Panc1 (cell line): Measurements from ENCODE around the gene PHKG2. TPM values are rescaled to one million over a fixed set of nuclear protein-coding genes. Genes with fewer than 3 reads are reported as not detected.

Source experiments
- ATAC-seq: fragments of 200-7000 bp; cut with Tn5 transposase; 2 replicates; pipeline ENCODE4 v1.9.1; 2020; ENCODE audit warnings: mild to moderate bottlenecking, moderate library complexity
- BruUV-seq: library from RNA; stranded (reverse); fragments of 400-500 nt; replicated peaks from 2 replicates; lab custom pipeline; 2021; lab: Mats Ljungman, UMichigan
- CTCF ChIA-PET: fragments of 300-600 bp; sonication (Branson Sonifier 250); formaldehyde crosslinking; loops from one replicate; lab custom pipeline; 2022; ENCODE audit warnings: antibody characterized with exemption; lab: Charles Lee
- POLR2A ChIA-PET: fragments of 300-600 bp; sonication (Branson Sonifier 250); formaldehyde crosslinking; loops from one replicate; lab custom pipeline; 2022; ENCODE audit warnings: antibody characterized with exemption; lab: Charles Lee
- DNase-seq: peaks from one replicate; pipeline ENCODE4 v3.0.0-alpha.2; 2010; ENCODE audit warnings: low read depth, low spot score
- H3K27ac ChIP-seq: 2 replicates; pipeline ENCODE4 v1.5.1; 2011; ENCODE audit warnings: mild to moderate bottlenecking, low read length, inconsistent platforms
- H3K27me3 ChIP-seq: fragments of 200-500 bp; sonication (Bioruptor generic); 2 replicates; pipeline ENCODE4 v1.6.0; 2014; ENCODE audit warnings: low read length, inconsistent platforms; ENCODE audit not compliant: control insufficient read depth, insufficient read depth
- H3K36me3 ChIP-seq: fragments of 200-500 bp; sonication (Bioruptor generic); 2 replicates; pipeline ENCODE4 v1.5.1; 2014; ENCODE audit warnings: inconsistent platforms, mild to moderate bottlenecking, low read length, moderate library complexity; ENCODE audit not compliant: control insufficient read depth, insufficient read depth
- H3K4me1 ChIP-seq: 2 replicates; pipeline ENCODE4 v1.5.1; 2011; ENCODE audit warnings: inconsistent platforms, mild to moderate bottlenecking, low read length, moderate library complexity; ENCODE audit not compliant: control insufficient read depth, insufficient read depth
- H3K4me3 ChIP-seq, 2 experiments: 2 replicates each; pipeline ENCODE4 v1.5.1; 2011 to 2012; ENCODE audit warnings: low read depth in 2 of 2, low read length in 2 of 2, mild to moderate bottlenecking in 2 of 2, inconsistent platforms in 1 of 2, moderate library complexity in 1 of 2
- H3K9me3 ChIP-seq: fragments of 200-500 bp; sonication (Bioruptor generic); 2 replicates; pipeline ENCODE4 v1.5.1; 2014; ENCODE audit warnings: low read depth, mild to moderate bottlenecking, inconsistent platforms, low read length, moderate library complexity; ENCODE audit not compliant: control insufficient read depth, insufficient read depth
- POLR2AphosphoS5 ChIP-seq: IDR thresholded peaks from 2 replicates; pipeline ENCODE4 v1.6.1; 2012; ENCODE audit warnings: mild to moderate bottlenecking, low read depth, low read length, moderate library complexity
- SIN3A ChIP-seq: IDR thresholded peaks from 2 replicates; pipeline ENCODE4 v1.6.1; 2012; ENCODE audit warnings: low read depth, mild to moderate bottlenecking, low read length, moderate library complexity, borderline replicate concordance; ENCODE audit not compliant: insufficient read depth
- TCF7L2 ChIP-seq: IDR thresholded peaks from 2 replicates; pipeline ENCODE4 v1.6.1; 2011; ENCODE audit warnings: mild to moderate bottlenecking, low read depth, low read length, inconsistent platforms
- in situ Hi-C: cut with HindIII; loops from 2 replicates; pipeline ENCODE4 v1.10.0; 2016; ENCODE audit warnings: low sequenced_read_pairs, low pct_unique_long_range_greater_than_20kb
- intact Hi-C: fragments of 100-400 bp; cut with micrococcal nuclease; formaldehyde crosslinking; loops from one replicate; pipeline ENCODE4 v1.10.0; 2022; ENCODE audit not compliant: unreplicated experiment
- total RNA-seq: library from RNA; stranded (reverse); gene quantifications from one replicate; pipeline ENCODE4 v1.2.1, GENCODE V29; 2021; ENCODE audit not compliant: unreplicated experiment
- TF ChIP-seq, protein P1 (sequence below), 2 experiments: IDR thresholded peaks; 2 replicates each; pipeline ENCODE4 v1.6.1; 2011 to 2012; ENCODE audit warnings: low read depth in 2 of 2, control low read depth in 1 of 2, low read length in 1 of 2, mild to moderate bottlenecking in 1 of 2, moderate library complexity in 1 of 2; ENCODE audit not compliant: insufficient read depth in 1 of 2
- TF ChIP-seq, protein P2 (sequence below): fragments of 450-650 bp; IDR thresholded peaks from 2 replicates; pipeline ENCODE4 v1.5.1; 2017; ENCODE audit warnings: mild to moderate bottlenecking

Gene PHKG2
- total RNA-seq, 1 experiment from 2014 or later: 43.1 TPM

DNA sequence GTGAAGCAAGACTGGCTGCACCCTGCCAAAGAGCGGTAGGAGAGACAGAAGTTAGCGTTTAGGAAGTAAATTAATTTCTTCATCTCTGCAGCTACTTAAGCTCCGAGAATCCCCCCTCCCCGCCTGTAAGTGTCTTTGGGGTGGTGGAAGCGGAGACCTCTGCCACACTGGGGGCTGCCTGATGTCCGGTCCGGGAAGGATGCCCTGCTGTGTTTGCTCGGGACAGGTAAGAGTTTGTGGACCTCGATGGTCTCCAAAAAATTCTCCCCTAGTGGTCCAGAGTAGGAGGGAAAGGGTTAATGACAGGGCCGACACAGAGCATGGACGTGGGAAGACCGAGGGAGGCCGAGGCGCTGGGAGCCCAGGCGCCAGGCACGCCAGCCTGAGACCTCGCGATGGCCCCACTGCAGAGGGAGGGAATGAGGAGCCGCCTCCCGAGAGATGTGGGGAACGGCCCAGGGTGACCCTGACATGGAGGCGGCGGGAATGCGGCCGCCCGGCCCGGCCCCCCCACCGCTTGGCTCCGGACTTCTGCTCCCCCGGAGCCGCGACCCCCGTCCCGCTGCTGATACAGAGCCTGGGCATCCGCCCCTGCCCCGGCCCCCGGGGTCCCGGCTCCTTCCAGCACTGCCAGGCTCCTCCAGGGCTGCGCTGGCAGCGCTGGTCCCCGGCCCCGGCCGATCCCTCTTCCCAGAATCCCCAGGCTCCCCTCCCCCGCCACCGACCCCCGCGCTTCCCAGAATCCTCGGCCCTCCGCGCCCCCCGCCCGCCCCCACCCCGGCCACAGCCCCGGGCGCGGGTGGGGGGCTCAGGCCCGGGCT is 38.1 kb downstream of the PHKG2 start:
- CTCF ChIA-PET: interaction anchor here (0.7 kb wide), 1 partner anchor 106 kb away, joined by 3 read pairs; no protein-coding TSS in a partner anchor
- BruUV-seq: no TSS peak
- H3K27ac ChIP-seq: peak overlapping the region; percentile 91

DNA sequence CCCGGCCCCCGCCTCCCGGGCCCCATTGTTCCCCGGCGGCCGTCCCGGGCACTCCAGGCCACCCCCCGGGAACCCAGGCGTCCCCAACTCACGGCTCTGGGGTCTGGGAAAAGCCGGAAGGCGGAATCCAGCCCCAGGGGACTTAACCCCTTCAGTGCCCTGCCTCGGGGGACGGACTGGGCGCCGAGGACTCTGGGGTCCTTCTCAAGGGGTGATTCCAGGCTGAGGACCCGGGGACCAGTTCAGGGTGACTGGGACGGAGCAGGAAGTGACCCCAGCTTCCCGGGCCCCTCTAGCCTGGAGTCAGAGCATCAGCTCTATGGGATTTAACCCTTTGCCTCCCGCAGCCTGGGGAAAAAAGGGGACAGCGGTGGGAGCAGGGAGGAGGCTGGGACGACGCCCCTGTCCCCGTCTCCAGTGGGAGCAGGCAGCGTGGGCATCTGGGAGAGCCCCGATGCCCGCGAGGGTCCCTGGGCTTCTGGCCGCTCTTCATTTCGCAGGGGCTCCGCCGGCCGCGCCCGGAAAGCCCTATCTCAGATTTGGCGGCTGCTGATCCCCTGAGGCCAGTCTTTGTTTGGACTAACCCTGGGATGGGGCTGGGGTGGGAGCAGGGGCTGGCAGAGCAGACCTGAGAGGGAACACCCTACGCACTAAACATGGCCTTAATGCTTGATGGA is 38.8 kb downstream of the PHKG2 start, which contains the start of gene ZNF629:
Gene ZNF629, minus strand, starts transcription at position 270 of the 677 bp plus-strand sequence. CDS start 2,723 bp downstream, outside the sequence.
- ChIA-PET CTCF (interaction anchor here (0.7 kb wide), 1 partner anchor 105 kb away, joined by 3 read pairs; no protein-coding TSS in a partner anchor), POLR2A (interaction anchor here (0.7 to 1.0 kb wide), 2 partner anchors 18 to 172 kb away, joined by 3 read pairs; no protein-coding TSS in a partner anchor)
- TF ChIP-seq POLR2AphosphoS5: peak; percentile 73
- TF ChIP-seq, protein P1, sequence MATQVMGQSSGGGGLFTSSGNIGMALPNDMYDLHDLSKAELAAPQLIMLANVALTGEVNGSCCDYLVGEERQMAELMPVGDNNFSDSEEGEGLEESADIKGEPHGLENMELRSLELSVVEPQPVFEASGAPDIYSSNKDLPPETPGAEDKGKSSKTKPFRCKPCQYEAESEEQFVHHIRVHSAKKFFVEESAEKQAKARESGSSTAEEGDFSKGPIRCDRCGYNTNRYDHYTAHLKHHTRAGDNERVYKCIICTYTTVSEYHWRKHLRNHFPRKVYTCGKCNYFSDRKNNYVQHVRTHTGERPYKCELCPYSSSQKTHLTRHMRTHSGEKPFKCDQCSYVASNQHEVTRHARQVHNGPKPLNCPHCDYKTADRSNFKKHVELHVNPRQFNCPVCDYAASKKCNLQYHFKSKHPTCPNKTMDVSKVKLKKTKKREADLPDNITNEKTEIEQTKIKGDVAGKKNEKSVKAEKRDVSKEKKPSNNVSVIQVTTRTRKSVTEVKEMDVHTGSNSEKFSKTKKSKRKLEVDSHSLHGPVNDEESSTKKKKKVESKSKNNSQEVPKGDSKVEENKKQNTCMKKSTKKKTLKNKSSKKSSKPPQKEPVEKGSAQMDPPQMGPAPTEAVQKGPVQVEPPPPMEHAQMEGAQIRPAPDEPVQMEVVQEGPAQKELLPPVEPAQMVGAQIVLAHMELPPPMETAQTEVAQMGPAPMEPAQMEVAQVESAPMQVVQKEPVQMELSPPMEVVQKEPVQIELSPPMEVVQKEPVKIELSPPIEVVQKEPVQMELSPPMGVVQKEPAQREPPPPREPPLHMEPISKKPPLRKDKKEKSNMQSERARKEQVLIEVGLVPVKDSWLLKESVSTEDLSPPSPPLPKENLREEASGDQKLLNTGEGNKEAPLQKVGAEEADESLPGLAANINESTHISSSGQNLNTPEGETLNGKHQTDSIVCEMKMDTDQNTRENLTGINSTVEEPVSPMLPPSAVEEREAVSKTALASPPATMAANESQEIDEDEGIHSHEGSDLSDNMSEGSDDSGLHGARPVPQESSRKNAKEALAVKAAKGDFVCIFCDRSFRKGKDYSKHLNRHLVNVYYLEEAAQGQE (IDR thresholded peaks at IDR 0.05; ENCODE audit: insufficient read depth in 1 of 2, low read depth in 2 of 2, low read length in 1 of 2): no peak; a peak in 1 of 4 replicates
- no peak for DNase-seq
- ATAC-seq: peak; percentile 81
- Histone ChIP-seq H3K9me3 (no peaks in the 10 kb centered on the region), H3K4me1 (peaks cover 20% of the 10 kb centered on the region), H3K27ac (peak within 1 kb of the TSS; percentile 91), H3K27me3 (no peaks in the 10 kb centered on the region), H3K36me3 (peaks cover 8% of the 10 kb centered on the region; the same call in 1 of the 2 replicates), H3K4me3 (peak within 1 kb of the TSS; percentile 86 to 87)
- BruUV-seq: no TSS peak
- intact Hi-C loops (no loop called here), in situ Hi-C loops (no loop called here)

More for the DNA sequence above, 38.1 kb downstream of the PHKG2 start:
- no peak for TF ChIP-seq TCF7L2
- peak; percentile 55; the same call in 1 of the 2 replicates for TF ChIP-seq SIN3A
- TF ChIP-seq, protein P1 (IDR thresholded peaks at IDR 0.05; ENCODE audit: insufficient read depth in 1 of 2, low read depth in 2 of 2, low read length in 1 of 2): no peak
- TF ChIP-seq, protein P2, sequence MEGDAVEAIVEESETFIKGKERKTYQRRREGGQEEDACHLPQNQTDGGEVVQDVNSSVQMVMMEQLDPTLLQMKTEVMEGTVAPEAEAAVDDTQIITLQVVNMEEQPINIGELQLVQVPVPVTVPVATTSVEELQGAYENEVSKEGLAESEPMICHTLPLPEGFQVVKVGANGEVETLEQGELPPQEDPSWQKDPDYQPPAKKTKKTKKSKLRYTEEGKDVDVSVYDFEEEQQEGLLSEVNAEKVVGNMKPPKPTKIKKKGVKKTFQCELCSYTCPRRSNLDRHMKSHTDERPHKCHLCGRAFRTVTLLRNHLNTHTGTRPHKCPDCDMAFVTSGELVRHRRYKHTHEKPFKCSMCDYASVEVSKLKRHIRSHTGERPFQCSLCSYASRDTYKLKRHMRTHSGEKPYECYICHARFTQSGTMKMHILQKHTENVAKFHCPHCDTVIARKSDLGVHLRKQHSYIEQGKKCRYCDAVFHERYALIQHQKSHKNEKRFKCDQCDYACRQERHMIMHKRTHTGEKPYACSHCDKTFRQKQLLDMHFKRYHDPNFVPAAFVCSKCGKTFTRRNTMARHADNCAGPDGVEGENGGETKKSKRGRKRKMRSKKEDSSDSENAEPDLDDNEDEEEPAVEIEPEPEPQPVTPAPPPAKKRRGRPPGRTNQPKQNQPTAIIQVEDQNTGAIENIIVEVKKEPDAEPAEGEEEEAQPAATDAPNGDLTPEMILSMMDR: no peak
- TF ChIP-seq POLR2AphosphoS5: no peak
- intact Hi-C loops: no loop called here
- DNase-seq (no peak), ATAC-seq (peak; percentile 89)
- H3K4me3 ChIP-seq: peak overlapping the region; percentile 86 to 87
- peaks cover 8% of the 10 kb centered on the region; the same call in 1 of the 2 replicates for H3K36me3 ChIP-seq
- H3K9me3 ChIP-seq: no peaks in the 10 kb centered on the region
- H3K27me3 ChIP-seq: no peaks in the 10 kb centered on the region
- in situ Hi-C loops: no loop called here
- H3K4me1 ChIP-seq: peaks cover 20% of the 10 kb centered on the region
- POLR2A ChIA-PET: interaction anchor here (1.0 kb wide), 1 partner anchor 19 kb away, joined by 3 read pairs; no protein-coding TSS in a partner anchor
